ENCODE measurements around the gene SOS2.
"Not testable (repeated sequence)": the region's sequence is repeated elsewhere in the genome, so short reads cannot be mapped to it uniquely, and the experiment has no call there.

SOS2 gene

GRCh38 chr14:50225974-50226297 is 5.4 kb downstream of the SOS2 start:
- no peak for DNase-seq (ENCODE audit: low read depth in 3 of 3)

- DNase-seq (ENCODE audit: low read depth in 3 of 3) = no peak
Measured at GRCh38 chr14:50225067-50225973, 6.1 kb downstream of the SOS2 start.

- no peak for DNase-seq (ENCODE audit: low read depth in 3 of 3)
Measured at GRCh38 chr14:50222055-50222613, 9.2 kb downstream of the SOS2 start.

DNA sequence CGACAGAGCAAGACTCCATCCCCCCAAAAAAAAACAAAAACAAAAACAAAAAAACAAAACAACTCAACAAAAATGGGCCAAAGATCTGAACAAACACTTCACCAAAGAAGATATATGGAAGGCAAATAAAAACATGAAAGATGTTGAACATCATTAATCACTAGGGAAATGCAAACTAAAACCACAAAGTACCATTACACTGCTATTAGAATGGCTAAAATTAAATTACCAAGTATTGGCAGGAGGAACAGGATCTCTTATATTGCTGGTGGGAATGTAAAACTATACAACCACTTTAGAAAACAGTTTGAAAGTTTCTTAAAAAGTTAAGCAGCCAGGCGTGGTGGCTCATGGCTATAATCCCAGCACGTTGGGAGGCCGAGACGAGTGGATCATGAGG is 12.9 kb downstream of the SOS2 start:
- no peak for DNase-seq (ENCODE audit: low read depth in 3 of 3)

- no peak for DNase-seq (ENCODE audit: low read depth in 3 of 3)
Measured at GRCh38 chr14:50215416-50215815, 16.0 kb downstream of the SOS2 start.

- no peak for DNase-seq (ENCODE audit: low read depth in 3 of 3)
Measured at GRCh38 chr14:50213795-50214194, 17.6 kb downstream of the SOS2 start.

- no peak for DNase-seq (ENCODE audit: low read depth in 3 of 3)
Measured at GRCh38 chr14:50212726-50213125, 18.7 kb downstream of the SOS2 start.

DNA sequence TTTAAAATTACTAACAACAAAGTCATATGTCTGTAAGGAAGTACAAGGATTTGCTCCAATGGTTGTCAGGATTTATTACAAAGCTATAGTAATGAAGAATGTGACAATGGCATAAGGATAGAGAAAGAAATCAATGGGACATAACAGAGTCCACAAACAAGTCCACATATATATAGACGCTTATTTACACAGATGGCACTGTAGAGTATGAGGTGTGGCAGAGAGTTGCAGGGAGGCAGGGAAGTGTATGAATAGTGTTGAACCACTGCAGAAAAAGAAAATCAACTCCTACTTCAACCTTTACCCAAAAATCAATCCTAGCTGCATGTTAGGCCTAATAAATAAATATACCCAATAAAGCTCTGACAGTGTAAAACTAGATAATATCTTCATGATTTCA is 21.3 kb downstream of the SOS2 start:
- DNase-seq (ENCODE audit: low read depth in 3 of 3) = no peak

DNA sequence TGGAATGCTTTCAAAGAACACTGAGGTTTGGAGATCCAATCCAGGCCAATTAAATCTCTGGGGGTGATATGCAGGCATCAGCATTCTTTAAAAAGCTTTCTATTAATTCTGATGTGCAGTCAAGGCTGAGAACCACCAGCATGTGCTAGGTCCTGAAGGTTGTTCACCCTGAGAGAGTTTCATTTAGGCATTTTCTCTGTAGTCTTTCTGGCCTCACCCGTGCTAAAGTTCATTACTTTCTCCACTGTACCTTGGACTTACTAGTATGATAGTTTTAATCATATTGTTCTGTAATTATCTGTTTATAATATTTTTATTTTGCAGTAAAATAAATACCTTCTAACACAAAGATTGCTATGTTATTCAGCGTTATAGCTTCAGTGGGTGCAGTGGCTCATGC is 32.9 kb downstream of the SOS2 start:
- DNase-seq (ENCODE audit: low read depth in 3 of 3) = no peak

- no peak for DNase-seq (ENCODE audit: low read depth in 3 of 3)
Measured at GRCh38 chr14:50191499-50191898, 39.9 kb downstream of the SOS2 start.

DNA sequence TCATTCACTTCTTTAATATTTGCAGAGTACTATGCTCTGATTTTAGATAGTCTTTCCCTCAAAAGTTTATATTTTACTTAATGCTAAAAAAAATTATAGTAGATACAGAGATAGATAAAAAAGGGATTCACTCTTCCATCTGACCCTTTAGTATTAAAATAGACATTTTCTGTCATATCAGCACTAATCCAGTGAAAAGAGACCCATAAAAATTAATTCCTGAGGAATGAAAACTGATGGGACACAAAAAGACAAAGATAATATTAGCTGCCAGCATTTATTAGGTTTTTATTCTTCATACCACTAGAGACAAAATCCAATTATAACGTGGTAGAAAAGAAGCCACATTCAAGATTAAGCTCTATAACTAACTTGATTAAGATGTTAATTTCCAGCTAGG is 45.3 kb downstream of the SOS2 start:
- DNase-seq (ENCODE audit: low read depth in 3 of 3) = no peak

- no peak for DNase-seq (ENCODE audit: low read depth in 3 of 3)
Measured at GRCh38 chr14:50173891-50174290, 57.5 kb downstream of the SOS2 start.

GRCh38 chr14:50171895-50172294 is 59.5 kb downstream of the SOS2 start:
- no peak for DNase-seq (ENCODE audit: low read depth in 3 of 3)

DNA sequence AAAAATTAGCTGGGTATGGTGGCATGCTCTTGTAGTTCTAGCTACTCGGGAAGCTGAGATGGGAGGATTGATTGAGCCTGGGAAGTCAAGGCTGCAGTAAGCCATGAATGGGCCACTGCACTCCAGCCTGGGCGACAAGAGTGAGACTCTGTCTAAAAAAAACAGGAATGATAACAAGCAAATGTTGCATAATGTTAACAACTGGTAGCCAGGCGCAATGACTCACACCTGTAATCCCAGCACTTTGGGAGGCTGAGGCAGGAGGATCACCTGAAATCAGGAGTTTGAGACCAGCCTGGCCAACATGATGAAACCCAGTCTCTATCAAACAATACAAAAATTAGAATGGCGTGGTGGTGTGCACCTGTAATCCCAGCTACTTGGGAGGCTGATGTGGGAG is 64.0 kb downstream of the SOS2 start:
- DNase-seq (ENCODE audit: low read depth in 3 of 3) = not testable (repeated sequence)

DNA sequence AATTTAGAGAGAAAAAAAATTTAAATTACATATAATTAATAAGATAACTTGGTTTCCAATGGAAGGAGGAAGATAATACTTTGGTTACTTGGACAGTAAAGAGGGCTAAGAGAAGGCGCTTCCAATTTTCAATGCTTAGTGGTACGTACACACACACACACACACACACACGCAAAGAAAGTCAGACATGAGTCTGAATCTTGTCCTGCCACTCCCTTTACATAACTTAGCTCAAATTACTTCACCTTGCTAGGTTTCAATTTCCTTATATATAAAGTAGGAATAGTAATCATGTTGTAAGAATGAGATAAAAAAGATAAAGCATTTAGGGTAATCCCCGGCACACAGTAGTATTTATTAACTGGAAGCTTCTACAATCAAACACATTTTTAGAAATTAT is 75.3 kb downstream of the SOS2 start:
- DNase-seq (ENCODE audit: low read depth in 3 of 3) = no peak

GRCh38 chr14:50148799-50149198 is 82.6 kb downstream of the SOS2 start:
- no peak for DNase-seq (ENCODE audit: low read depth in 3 of 3)

DNA sequence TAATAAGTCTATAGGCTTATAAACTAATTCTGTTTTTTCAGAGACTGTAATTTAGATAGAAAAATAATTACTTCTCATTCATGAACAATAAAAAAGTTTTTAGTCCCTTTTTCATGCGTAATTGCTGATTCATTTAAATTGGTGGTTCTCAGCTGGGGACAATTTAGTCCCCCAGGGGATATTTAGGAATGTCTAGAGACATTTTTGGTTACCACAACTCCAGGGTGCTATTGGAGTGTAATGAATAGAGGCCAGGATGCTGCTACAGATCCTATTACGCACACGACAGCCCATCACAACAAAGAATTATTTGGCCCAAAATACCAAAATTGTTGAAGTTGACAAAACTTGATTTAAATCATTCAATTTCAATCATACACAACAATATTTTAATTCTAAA is 92.2 kb downstream of the SOS2 start:
- no peak for DNase-seq (ENCODE audit: low read depth in 3 of 3)

DNA sequence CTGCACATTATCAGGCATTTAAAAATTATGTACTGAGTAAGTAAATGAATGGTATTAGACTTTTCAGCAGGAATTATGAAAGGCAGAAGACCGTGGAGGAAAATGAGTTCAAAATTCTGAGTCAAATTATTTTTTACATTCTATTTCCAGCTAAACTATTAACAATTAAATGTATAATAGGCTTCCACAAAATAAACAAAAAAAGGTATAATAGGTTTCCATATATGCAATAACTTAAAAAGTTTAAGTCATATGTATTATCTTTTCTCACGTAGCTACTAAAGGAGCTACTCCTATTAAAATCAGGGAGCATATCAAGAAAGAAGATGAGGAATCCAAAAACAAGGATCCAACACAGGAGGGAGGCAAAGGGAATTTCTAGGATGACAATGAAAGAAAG is 103.6 kb downstream of the SOS2 start:
- DNase-seq (ENCODE audit: low read depth in 3 of 3) = no peak

DNA sequence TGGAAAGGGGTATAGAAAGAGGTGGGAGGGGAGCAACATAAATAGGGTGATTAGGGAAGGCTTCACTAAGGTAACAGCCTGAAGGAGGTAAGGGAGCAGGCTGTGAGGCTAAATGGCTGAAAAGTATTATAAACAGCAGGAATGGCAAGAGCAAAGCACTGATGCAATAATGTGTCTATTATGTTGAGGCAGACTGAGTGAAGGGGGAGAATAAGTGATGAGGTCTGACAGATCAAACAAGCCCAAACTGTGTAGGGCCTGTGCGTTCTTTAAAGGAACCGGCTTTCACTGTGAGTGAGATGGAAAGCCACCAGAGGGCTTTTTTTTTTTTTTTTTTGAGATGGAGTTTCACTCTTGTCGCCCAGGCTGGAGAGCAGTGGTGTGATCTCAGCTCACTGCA is 108.3 kb downstream of the SOS2 start:
- DNase-seq (ENCODE audit: low read depth in 3 of 3) = no peak

- no peak for DNase-seq (ENCODE audit: low read depth in 3 of 3)
Measured at GRCh38 chr14:50122291-50122690, 109.1 kb downstream of the SOS2 start.

DNA sequence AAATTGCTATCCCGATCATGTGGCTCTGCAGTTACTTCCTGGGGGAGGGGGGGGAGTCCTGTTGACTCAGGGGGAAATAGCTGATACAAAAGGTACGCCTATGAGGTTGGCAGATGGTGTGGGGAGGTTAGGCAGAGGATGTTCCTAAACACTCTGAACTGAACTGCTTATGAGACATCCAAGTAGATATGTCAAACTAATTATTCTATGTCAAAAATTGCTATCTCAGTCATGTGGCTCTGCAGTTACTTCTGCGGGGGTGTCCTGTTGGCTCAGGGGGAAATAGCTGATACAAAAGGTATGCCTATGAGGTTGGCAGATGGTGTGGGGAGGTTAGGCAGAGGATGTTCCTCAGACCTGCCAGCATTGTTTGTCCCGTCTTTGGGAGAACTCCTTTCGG is 109.9 kb downstream of the SOS2 start:
- DNase-seq (ENCODE audit: low read depth in 3 of 3) = no peak

- no peak for DNase-seq (ENCODE audit: low read depth in 3 of 3)
Measured at GRCh38 chr14:50117456-50117855, 113.9 kb downstream of the SOS2 start.

DNA sequence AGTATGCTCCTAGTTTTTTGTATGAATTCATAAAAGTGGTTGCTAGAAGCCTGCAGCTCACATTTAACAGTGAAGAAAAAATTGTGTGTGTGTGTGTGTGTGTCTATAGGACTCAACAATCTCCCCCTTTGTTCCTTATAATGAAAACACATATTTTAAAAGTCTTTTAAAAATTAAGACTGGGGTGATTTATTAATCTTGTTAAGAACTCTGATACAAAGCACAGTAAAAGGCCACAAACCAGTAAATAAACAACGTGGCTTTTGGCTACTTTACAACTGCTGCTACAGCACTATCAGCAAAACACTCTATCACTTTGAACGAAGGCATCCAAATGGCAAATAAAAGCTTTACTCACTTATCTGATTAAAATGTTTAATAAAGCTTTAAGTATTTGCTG is 114.4 kb downstream of the SOS2 start:
- DNase-seq (ENCODE audit: low read depth in 3 of 3) = no peak
